IMR-90 (cell line): ENCODE data around the gene FBXL19. TPM values are rescaled to one million over a fixed set of nuclear protein-coding genes. Genes with fewer than 3 reads are reported as not detected.

Experiments used
- ATAC-seq: fragments of 200-7000 bp; cut with Tn5 transposase; 2 replicates; pipeline ENCODE4 v1.9.1; 2020; ENCODE audit warnings: low read depth, mild to moderate bottlenecking, moderate library complexity
- BruUV-seq: library from RNA; stranded (reverse); fragments of 400-500 nt; replicated peaks from 2 replicates; lab custom pipeline; 2021; lab: Mats Ljungman, UMichigan
- CTCF ChIA-PET: fragments of 300-600 bp; formaldehyde crosslinking; extraction: SDS; loops from one replicate; lab custom pipeline; 2021; ENCODE audit warnings: antibody characterized with exemption; lab: Yijun Ruan, JAX
- POLR2A ChIA-PET: fragments of 300-600 bp; sonication (Branson Sonifier 250); formaldehyde crosslinking; loops from one replicate; lab custom pipeline; 2022; ENCODE audit warnings: antibody characterized with exemption; ENCODE audit not compliant: unreplicated experiment; lab: Charles Lee
- DNase-seq: peaks from one replicate; pipeline ENCODE4 v3.0.0; 2013
- H2AFZ ChIP-seq: replicated peaks from 2 replicates; pipeline ENCODE3; 2013; ENCODE audit warnings: low read length, mild to moderate bottlenecking; ENCODE audit not compliant: poor library complexity
- H2AK5ac ChIP-seq: 2 replicates; pipeline ENCODE4 v1.6.1; 2013; ENCODE audit warnings: low read depth, low read length, inconsistent platforms
- H2AK9ac ChIP-seq: replicated peaks from 2 replicates; pipeline ENCODE3; 2013; ENCODE audit warnings: mild to moderate bottlenecking, low read depth, low read length, moderate library complexity; ENCODE audit not compliant: poor library complexity
- H2BK120ac ChIP-seq: 2 replicates; pipeline ENCODE4 v1.6.1; 2013; ENCODE audit warnings: low read depth, low read length, inconsistent platforms
- H2BK15ac ChIP-seq: 3 replicates; pipeline ENCODE4 v1.6.1; 2013; ENCODE audit warnings: low read depth, low read length, inconsistent platforms
- H2BK20ac ChIP-seq: 2 replicates; pipeline ENCODE4 v1.6.1; 2013; ENCODE audit warnings: low read depth, mild to moderate bottlenecking, inconsistent platforms, low read length, moderate library complexity
- H2BK5ac ChIP-seq: 2 replicates; pipeline ENCODE4 v1.6.1; 2013; ENCODE audit warnings: mild to moderate bottlenecking, low read depth, low read length, inconsistent platforms; ENCODE audit not compliant: poor library complexity, severe bottlenecking
- H3K14ac ChIP-seq: replicated peaks from 2 replicates; pipeline ENCODE4 v1.6.1; 2013; ENCODE audit warnings: low read depth, low read length, inconsistent platforms
- H3K18ac ChIP-seq: 2 replicates; pipeline ENCODE4 v1.6.1; 2013; ENCODE audit warnings: low read depth, low read length, control low read depth
- H3K23ac ChIP-seq: 2 replicates; pipeline ENCODE4 v1.6.1; 2013; ENCODE audit warnings: low read depth, low read length, inconsistent platforms
- H3K27ac ChIP-seq: 2 replicates; pipeline ENCODE4 v1.5.1; 2013; ENCODE audit warnings: mild to moderate bottlenecking, control low read depth, low read length; ENCODE audit not compliant: insufficient read depth
- H3K27me3 ChIP-seq: 2 replicates; pipeline ENCODE4 v1.6.1; 2013; ENCODE audit warnings: low read length; ENCODE audit not compliant: control insufficient read depth, insufficient read depth
- H3K36me3 ChIP-seq: 2 replicates; pipeline ENCODE4 v1.6.1; 2013; ENCODE audit warnings: low read length, mixed read lengths; ENCODE audit not compliant: control insufficient read depth, insufficient read depth
- H3K4ac ChIP-seq: 2 replicates; pipeline ENCODE4 v1.6.1; 2013; ENCODE audit warnings: low read depth, low read length, inconsistent platforms
- H3K4me1 ChIP-seq: 2 replicates; pipeline ENCODE4 v1.6.1; 2013; ENCODE audit warnings: low read length, mixed read lengths; ENCODE audit not compliant: control insufficient read depth, insufficient read depth
- H3K4me2 ChIP-seq: 2 replicates; pipeline ENCODE4 v1.6.1; 2013; ENCODE audit warnings: low read depth, mild to moderate bottlenecking, control low read depth, low read length, moderate library complexity
- H3K4me3 ChIP-seq: 2 replicates; pipeline ENCODE4 v1.5.1; 2013; ENCODE audit warnings: low read depth, mild to moderate bottlenecking, control low read depth, low read length, moderate library complexity; ENCODE audit not compliant: insufficient read depth
- H3K56ac ChIP-seq: 2 replicates; pipeline ENCODE4 v1.6.1; 2013; ENCODE audit warnings: low read length, inconsistent platforms; ENCODE audit not compliant: insufficient read depth; ENCODE audit errors: extremely low read depth
- H3K79me1 ChIP-seq, 2 experiments: 2 replicates each; pipeline ENCODE4 v1.6.1; 2013; ENCODE audit warnings: low read length in 2 of 2, inconsistent platforms in 1 of 2, low read depth in 1 of 2
- H3K9ac ChIP-seq: 2 replicates; pipeline ENCODE4 v1.6.1; 2013; ENCODE audit warnings: low read depth, low read length, control low read depth
- H3K9me1 ChIP-seq: 2 replicates; pipeline ENCODE4 v1.6.1; 2013; ENCODE audit warnings: low read length, inconsistent platforms; ENCODE audit not compliant: insufficient read depth
- H3K9me3 ChIP-seq: 2 replicates; pipeline ENCODE4 v1.6.1; 2013; ENCODE audit warnings: low read length; ENCODE audit not compliant: control insufficient read depth, insufficient read depth
- H4K20me1 ChIP-seq: 2 replicates; pipeline ENCODE4 v1.6.1; 2013; ENCODE audit warnings: low read length, inconsistent platforms; ENCODE audit not compliant: insufficient read depth
- H4K5ac ChIP-seq: 2 replicates; pipeline ENCODE4 v1.6.1; 2013; ENCODE audit warnings: mild to moderate bottlenecking, low read depth, low read length, control low read depth
- H4K8ac ChIP-seq, 2 experiments: 2 replicates each; pipeline ENCODE4 v1.6.1; 2013; ENCODE audit warnings: low read depth in 2 of 2, low read length in 2 of 2, control low read depth in 1 of 2, inconsistent platforms in 1 of 2
- H4K91ac ChIP-seq: 2 replicates; pipeline ENCODE4 v1.6.1; 2013; ENCODE audit warnings: low read depth, low read length, inconsistent platforms; ENCODE audit not compliant: insufficient read depth
- BHLHE40 ChIP-seq: fragments of 150-350 bp; IDR thresholded peaks from 2 replicates; pipeline ENCODE4 v1.6.1; 2016; ENCODE audit warnings: mild to moderate bottlenecking, low read depth, low read length
- CEBPB ChIP-seq: IDR thresholded peaks from 2 replicates; pipeline ENCODE4 v1.6.1; 2012; ENCODE audit warnings: low read depth, low read length, improper control_type of control experiment
- CHD1 ChIP-seq: IDR thresholded peaks from 2 replicates; pipeline ENCODE4 v1.6.1; 2012; ENCODE audit warnings: low read depth, low read length, improper control_type of control experiment
- CTCF ChIP-seq: conservative IDR thresholded peaks from 2 replicates; pipeline ENCODE4 v1.5.1; 2012; ENCODE audit warnings: mild to moderate bottlenecking, low read depth, low read length, improper control_type of control experiment
- ELK1 ChIP-seq: fragments of 150-350 bp; IDR thresholded peaks from 2 replicates; pipeline ENCODE4 v1.6.1; 2016; ENCODE audit warnings: low read depth, mild to moderate bottlenecking, low read length, moderate library complexity, borderline replicate concordance
- FOS ChIP-seq: fragments of 150-350 bp; IDR thresholded peaks from 2 replicates; pipeline ENCODE4 v1.6.1; 2016; ENCODE audit warnings: low read depth, low read length
- MAFK ChIP-seq: IDR thresholded peaks from 2 replicates; pipeline ENCODE4 v1.6.1; 2012; ENCODE audit warnings: low read depth, low read length, improper control_type of control experiment
- MAZ ChIP-seq: IDR thresholded peaks from 2 replicates; pipeline ENCODE4 v1.6.1; 2012; ENCODE audit warnings: low read depth, mild to moderate bottlenecking, low read length, improper control_type of control experiment, moderate library complexity, borderline replicate concordance
- MXI1 ChIP-seq: IDR thresholded peaks from 2 replicates; pipeline ENCODE4 v1.6.1; 2012; ENCODE audit warnings: low read depth, mild to moderate bottlenecking, low read length, moderate library complexity, borderline replicate concordance
- NFE2L2 ChIP-seq: fragments of 150-350 bp; IDR thresholded peaks from 2 replicates; pipeline ENCODE4 v1.6.1; 2016; ENCODE audit warnings: low read depth, mild to moderate bottlenecking, low read length
- POLR2A ChIP-seq: IDR thresholded peaks from 2 replicates; pipeline ENCODE4 v1.6.1; 2012; ENCODE audit warnings: mild to moderate bottlenecking, low read depth, low read length
- RAD21 ChIP-seq: IDR thresholded peaks from 2 replicates; pipeline ENCODE4 v1.6.1; 2012; ENCODE audit warnings: low read length, improper control_type of control experiment
- RCOR1 ChIP-seq: IDR thresholded peaks from 2 replicates; pipeline ENCODE4 v1.6.1; 2012; ENCODE audit warnings: mild to moderate bottlenecking, low read length, improper control_type of control experiment; ENCODE audit not compliant: insufficient replicate concordance
- RFX5 ChIP-seq: IDR thresholded peaks from 2 replicates; pipeline ENCODE4 v1.8.0; 2012; ENCODE audit warnings: low read depth, mild to moderate bottlenecking, low read length, moderate library complexity
- SMC3 ChIP-seq: fragments of 150-350 bp; IDR thresholded peaks from 2 replicates; pipeline ENCODE4 v1.6.1; 2016; ENCODE audit warnings: low read depth, mild to moderate bottlenecking, antibody characterized with exemption, low read length, moderate library complexity
- USF2 ChIP-seq: fragments of 150-350 bp; IDR thresholded peaks from 2 replicates; pipeline ENCODE4 v1.6.1; 2017; ENCODE audit warnings: mild to moderate bottlenecking, antibody characterized with exemption, low read length, low read depth
- WGBS, 2 experiments: methylation state at CpG; one replicate each; pipeline versions ENCODE4 v1.1.5 to v1.1.7; 2013; ENCODE audit warnings: missing lambda C conversion rate in 2 of 2; ENCODE audit not compliant: insufficient read length in 1 of 2; ENCODE audit errors: extremely low coverage in 2 of 2; 5-methylcytosine and 5-hydroxymethylcytosine counted together
- dilution Hi-C: fragments of 300-500 bp; cut with HindIII; formaldehyde crosslinking; loops from one replicate; pipeline ENCODE4 v1.14.3; 2018; ENCODE audit warnings: low sequenced_read_pairs; ENCODE audit not compliant: unreplicated experiment
- in situ Hi-C: fragments of 300-500 bp; cut with MboI; formaldehyde crosslinking; loops from 3 replicates; pipeline ENCODE4 v1.14.3; 2019; ENCODE audit warnings: low sequenced_read_pairs, inconsistent platforms, mixed read lengths
- intact Hi-C: fragments of 100-400 bp; cut with micrococcal nuclease; formaldehyde crosslinking; loops from 2 replicates; pipeline ENCODE4 v1.10.0; 2022
- polyA plus RNA-seq, 3 experiments: library from polyadenylated mRNA; depleted of rRNA; stranded (reverse); fragments of >200 nt; gene quantifications; 2 replicates each; pipeline ENCODE4 v1.2.3, GENCODE V29; 2012; ENCODE audit warnings: low replicate concordance in 1 of 3
- total RNA-seq: library from RNA; depleted of rRNA; stranded (reverse); fragments of >200 nt; gene quantifications from 2 replicates; pipeline ENCODE4 v1.2.3, GENCODE V29; 2012

FBXL19 gene
- total and polyA plus RNA-seq, 2 of the 4 experiments (the other 2 are of a cell fraction): 5.0 to 13.8 TPM

GRCh38 chr16:30930160-30930571, 6.8 kb downstream of the FBXL19 start:
- Histone ChIP-seq H3K9me3 (no peaks in the 10 kb centered on the region), H3K14ac (no peak overlapping the region), H3K4me2 (no peak overlapping the region), H2BK120ac (no peak overlapping the region), H3K23ac (no peak overlapping the region), H3K9ac (no peak overlapping the region), H3K4me1 (no peaks in the 10 kb centered on the region), H4K5ac (no peak overlapping the region), H3K27me3 (no peaks in the 10 kb centered on the region), H2AFZ (peak overlapping the region; percentile 10), H3K18ac (no peak overlapping the region), H2BK20ac (no peak overlapping the region), H3K79me1 (peaks cover 0 to 37% of the 10 kb centered on the region in 2 experiments; a peak in 2 of 4 replicates), H2AK9ac (no peak overlapping the region), H2BK15ac (no peak overlapping the region), H3K27ac (no peak overlapping the region), H3K56ac (no peak overlapping the region), H3K36me3 (peaks cover 52% of the 10 kb centered on the region), H4K20me1 (peaks cover 5% of the 10 kb centered on the region), H3K9me1 (peaks cover 3% of the 10 kb centered on the region; the same call in 1 of the 2 replicates), H3K4ac (no peak overlapping the region), H3K4me3 (no peak overlapping the region), H4K91ac (no peak overlapping the region), H4K8ac (no peak overlapping the region), H2AK5ac (no peak overlapping the region), H2BK5ac (no peak overlapping the region)
- TF ChIP-seq CTCF (no peak), ELK1 (no peak), MAZ (no peak), MXI1 (no peak), MAFK (no peak), RCOR1 (no peak), RFX5 (no peak), CEBPB (no peak), USF2 (no peak), CHD1 (no peak), SMC3 (no peak), NFE2L2 (no peak), POLR2A (no peak), FOS (no peak), BHLHE40 (no peak), RAD21 (no peak)
- DNase-seq (no peak), ATAC-seq (no peak)
- 98% methylated on average over 19 of the region's 35 CpGs; no CpG with 5 or more reads in 1 of the 2 experiments for WGBS, 2 experiments
- ChIA-PET POLR2A (no interaction called here), CTCF (no interaction called here)
- dilution Hi-C loops: no loop called here
- intact Hi-C loops: no loop called here
- in situ Hi-C loops: no loop called here
- BruUV-seq: no TSS peak
